ENCODE data around the gene ZNRD2.

The ZNRD2 gene

DNA sequence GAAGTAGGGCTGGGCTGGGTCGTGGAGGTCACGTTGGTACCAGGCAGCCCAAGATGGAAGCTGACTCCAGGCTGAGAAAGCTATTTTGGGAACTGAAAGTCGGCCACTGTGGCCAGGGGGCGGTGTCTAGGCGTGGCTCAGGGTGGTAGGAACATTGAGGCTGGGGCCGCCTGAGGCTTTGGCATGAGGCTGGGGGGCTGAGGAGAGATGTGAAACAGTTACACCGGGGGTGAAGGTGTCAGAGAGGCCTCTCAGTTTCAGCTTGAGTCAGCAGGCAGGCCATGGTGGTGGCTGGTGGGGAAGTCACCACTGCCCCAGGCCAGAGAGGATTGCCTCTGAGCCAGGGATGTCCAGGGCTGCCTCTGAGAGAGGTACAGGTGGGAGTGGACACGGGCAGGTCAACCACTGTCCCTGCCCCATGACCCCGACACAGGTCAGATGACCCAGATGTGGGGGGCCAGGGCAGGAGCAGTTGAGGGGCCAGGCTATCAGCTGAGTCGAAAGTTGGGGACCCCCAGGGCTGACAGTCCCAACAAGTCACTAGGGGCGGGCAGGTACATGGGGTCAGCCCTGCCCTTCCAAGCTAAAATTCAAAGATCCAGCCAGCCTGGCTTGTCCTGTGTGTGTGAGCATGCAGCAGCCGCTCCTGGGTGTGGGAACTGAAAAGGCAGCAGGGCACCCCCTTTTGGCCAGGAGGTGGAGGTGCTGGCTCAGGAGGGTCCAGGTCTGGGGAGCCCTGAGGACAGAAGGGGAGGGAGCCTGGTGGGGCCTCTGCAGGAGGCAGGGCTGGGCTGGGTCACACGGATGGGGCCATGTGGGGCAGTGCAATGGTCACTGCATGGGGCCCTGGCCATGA lies 18.1 kb downstream of the ZNRD2 start:
- DNase-seq (ENCODE audit: low spot score) = peak; percentile 72

DNA sequence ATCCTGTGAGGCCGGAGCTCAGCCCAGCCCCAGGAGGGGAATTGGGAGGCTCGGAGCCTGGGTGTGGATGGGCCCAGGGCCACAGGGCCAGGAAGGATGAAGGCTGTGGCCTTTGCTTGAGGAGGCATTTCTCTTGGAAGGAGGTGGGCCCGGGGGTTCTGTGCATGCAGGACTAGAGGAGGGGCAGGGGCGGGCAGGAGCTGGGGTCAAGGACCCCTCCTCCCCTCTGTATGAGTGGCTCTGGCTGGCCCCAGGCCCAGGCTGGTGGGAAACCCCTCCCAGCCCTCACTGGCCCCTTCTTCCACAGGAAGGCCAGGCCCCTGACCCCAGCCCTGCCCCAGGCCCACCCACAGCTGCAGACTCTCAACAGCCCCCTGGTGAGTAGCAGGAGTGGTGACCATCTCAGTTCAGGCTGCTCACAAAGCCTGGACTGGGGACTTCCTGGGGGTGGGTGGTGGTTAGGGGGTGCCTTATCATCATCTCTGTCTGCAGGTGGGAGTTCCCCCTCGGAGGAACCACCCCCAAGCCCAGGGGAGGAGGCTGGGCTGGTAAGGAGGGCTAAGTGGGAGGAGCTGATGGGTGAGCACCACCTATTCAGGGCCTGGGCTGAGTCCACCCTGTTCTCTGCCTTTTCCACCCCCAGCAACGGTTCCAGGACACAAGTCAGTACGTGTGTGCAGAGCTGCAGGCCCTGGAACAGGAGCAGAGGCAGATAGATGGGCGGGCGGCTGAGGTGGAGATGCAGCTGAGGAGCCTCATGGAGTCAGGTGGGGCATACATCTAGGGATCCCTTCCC lies 19.4 kb downstream of the ZNRD2 start:
- DNase-seq (ENCODE audit: low spot score) = no peak

- DNase-seq (ENCODE audit: low spot score) = no peak
Observed at GRCh38 chr11:65590240-65590738, 20.0 kb downstream of the ZNRD2 start.

- DNase-seq (ENCODE audit: low spot score) = no peak
Observed at GRCh38 chr11:65591939-65592857, 21.9 kb downstream of the ZNRD2 start.

DNA sequence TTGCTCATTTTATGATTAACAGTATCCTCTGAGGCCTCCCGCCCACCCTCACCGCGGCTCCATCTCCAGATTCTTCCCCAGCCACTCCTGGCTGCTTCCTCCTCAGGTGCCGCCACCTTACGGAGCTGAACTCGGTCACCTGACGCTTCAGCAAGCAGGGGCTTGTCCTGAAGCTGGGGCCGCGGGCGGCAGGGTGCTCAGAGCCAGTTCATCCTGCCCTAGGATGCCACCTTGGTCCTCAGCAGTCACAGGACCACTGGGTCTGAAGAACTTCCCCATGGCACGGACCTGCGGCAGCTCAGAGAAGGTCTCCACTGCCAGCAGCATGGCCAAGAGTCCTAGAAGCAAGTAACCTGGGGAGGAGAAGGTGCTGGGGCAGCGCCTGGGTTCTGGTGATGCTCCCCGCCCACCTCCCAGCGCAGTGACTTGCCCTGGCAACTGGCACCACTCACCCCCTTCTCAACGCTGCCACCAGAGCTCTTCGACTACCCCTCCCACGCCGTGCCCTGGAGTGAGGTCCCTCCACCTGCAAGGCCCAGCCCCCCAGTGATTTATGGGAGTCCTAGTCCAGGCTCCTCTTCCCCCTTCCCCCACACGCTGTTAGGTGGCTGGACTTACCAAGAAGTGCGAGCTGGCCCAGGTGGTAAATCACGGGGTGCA lies 22.7 kb downstream of the ZNRD2 start:
- no peak for DNase-seq (ENCODE audit: low spot score)

- DNase-seq (ENCODE audit: low spot score) = peak; percentile 63
Observed at GRCh38 chr11:65593518-65594414, 23.5 kb downstream of the ZNRD2 start.

- no peak for DNase-seq (ENCODE audit: low spot score)
Observed at GRCh38 chr11:65595131-65595530, 24.9 kb downstream of the ZNRD2 start.

GRCh38 chr11:65595543-65596281 lies 25.4 kb downstream of the ZNRD2 start, which contains the start of gene KCNK7:
KCNK7 (minus strand) TSS chr11:65595800; CDS start chr11:65595772, 28 bp downstream.
- no peak for DNase-seq (ENCODE audit: low spot score)

DNA sequence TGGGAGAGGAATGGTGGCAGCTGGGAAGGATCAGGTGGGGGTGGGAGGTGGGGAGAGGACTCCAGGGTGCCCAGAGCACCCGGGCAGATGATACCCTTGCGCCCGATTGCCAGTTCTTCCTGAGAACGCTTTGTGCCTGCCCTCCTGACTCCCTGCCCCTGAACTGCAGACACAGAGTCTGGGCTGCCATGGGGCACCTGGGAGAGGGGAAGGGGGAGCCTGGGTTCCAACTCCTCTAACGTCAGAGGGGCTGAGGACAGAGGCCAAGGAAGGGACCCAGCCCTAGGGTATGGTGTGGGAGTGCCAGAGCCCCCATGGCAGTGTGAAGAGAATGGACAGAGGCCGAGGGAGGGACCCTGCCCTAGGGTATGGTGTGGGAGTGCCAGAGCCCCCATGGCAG lies 26.2 kb downstream of the ZNRD2 start:
- DNase-seq (ENCODE audit: low spot score) = no peak

DNA sequence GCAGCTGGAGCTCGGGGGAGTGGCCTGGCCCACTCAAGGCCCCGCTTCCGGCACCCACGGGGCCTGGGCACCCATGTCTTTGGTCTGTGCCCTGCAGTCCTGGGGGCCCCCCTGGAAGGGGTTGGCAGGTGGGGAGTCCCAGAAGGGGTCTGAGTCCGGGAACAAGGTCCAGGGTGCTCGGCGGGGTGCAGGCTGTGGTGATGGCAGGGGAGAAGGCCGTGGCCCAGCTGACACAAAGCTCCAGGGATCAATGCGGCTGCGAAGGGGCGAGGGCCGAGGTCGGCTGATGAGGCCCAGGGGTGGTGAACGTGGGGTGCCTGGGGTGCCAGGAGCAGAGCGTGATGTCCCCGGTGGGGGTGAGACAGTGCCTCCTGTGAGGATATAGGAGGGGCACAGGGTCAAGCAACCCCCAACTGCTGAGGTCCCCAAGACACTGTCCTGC lies 28.0 kb downstream of the ZNRD2 start:
- DNase-seq (ENCODE audit: low spot score) = no peak

GRCh38 chr11:65599216-65599954 lies 29.1 kb downstream of the ZNRD2 start:
- no peak for DNase-seq (ENCODE audit: low spot score)

DNA sequence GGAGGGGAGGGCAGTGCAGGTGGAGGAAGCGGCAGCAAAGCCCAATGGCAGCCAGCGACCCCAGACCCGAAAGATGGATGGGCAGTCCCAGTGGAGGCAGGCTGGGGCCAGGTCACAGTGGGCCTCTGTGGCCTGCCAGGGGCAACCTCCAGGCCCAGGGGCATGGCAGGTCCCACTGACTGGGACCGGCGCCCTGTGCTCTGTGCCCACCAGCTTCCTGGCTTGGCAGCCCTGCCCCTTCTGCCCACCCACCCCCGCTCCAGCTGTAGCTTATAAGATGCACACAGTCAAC lies 29.6 kb downstream of the ZNRD2 start:
- no peak for DNase-seq (ENCODE audit: low spot score)

GRCh38 chr11:65604258-65604657 lies 34.0 kb downstream of the ZNRD2 start:
- DNase-seq (ENCODE audit: low spot score) = no peak

- DNase-seq (ENCODE audit: low spot score) = peak; percentile 95
Observed at GRCh38 chr11:65606876-65607613, 36.8 kb downstream of the ZNRD2 start.

- DNase-seq (ENCODE audit: low spot score) = no peak
Observed at GRCh38 chr11:65607614-65608426, 37.5 kb downstream of the ZNRD2 start.

GRCh38 chr11:65609229-65609628 lies 39.0 kb downstream of the ZNRD2 start:
- DNase-seq (ENCODE audit: low spot score) = no peak

DNA sequence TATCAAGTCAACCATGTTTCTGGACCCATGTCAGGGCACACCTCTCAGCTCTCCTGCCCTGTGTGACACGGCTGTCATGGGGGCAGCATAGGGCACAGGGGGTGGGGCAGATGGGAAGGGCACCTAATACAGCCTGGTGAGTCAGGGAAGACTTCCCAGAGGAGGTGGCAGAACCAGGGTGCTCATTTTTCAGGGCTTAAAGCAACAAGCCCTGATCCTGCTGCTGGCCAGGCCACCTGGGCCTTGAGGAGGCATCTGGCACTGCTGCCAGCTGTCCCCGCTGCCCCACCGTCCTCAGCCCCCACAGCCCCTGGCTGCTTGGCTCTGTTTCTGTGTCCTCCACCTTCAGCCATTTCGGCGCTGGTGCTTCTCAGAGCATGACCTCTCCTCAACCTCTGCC lies 39.4 kb downstream of the ZNRD2 start:
- DNase-seq (ENCODE audit: low spot score) = no peak
